Keratinocyte (primary cell): ENCODE results near the gene CA7. TPM values are rescaled to one million over a fixed set of nuclear protein-coding genes. Genes with fewer than 3 reads are reported as not detected.

ENCODE experiments used
- DNase-seq: peaks from one replicate; pipeline ENCODE4 v3.0.0-alpha.2; 2011; ENCODE audit warnings: low read depth, missing footprints, low spot score
- FAIRE-seq: peaks from 2 replicates; lab custom pipeline; 2011; peaks lifted over from hg19 to GRCh38; lab: Jason Lieb, UNC
- H2AFZ ChIP-seq: 2 replicates; pipeline ENCODE4 v1.6.0; 2012; ENCODE audit warnings: low read length, control low read depth, inconsistent platforms; ENCODE audit not compliant: control insufficient read depth
- H3K27ac ChIP-seq: 2 replicates; pipeline ENCODE4 v1.5.1; 2011; ENCODE audit warnings: low read length; ENCODE audit not compliant: control insufficient read depth, insufficient read depth
- H3K27me3 ChIP-seq: 3 replicates; pipeline ENCODE4 v1.6.0; 2011; ENCODE audit warnings: low read length; ENCODE audit not compliant: control insufficient read depth, insufficient read depth; ENCODE audit errors: extremely low read depth
- H3K36me3 ChIP-seq, 2 experiments: 2 replicates in 1 of 2; 3 replicates in 1 of 2; pipeline ENCODE4 v1.5.1; 2011; ENCODE audit warnings: low read length in 2 of 2, mild to moderate bottlenecking in 1 of 2; ENCODE audit not compliant: control insufficient read depth in 2 of 2, insufficient read depth in 2 of 2; ENCODE audit errors: extremely low read depth in 1 of 2
- H3K4me1 ChIP-seq: 3 replicates; pipeline ENCODE4 v1.5.1; 2011; ENCODE audit warnings: low read length; ENCODE audit not compliant: control insufficient read depth, insufficient read depth; ENCODE audit errors: extremely low read depth
- H3K4me2 ChIP-seq: 3 replicates; pipeline ENCODE4 v1.6.0; 2011; ENCODE audit warnings: low read depth, low read length; ENCODE audit not compliant: control insufficient read depth, insufficient read depth; ENCODE audit errors: extremely low read depth
- H3K4me3 ChIP-seq, 3 experiments: fragments of 200-600 bp in 1 of 3; sonication (generic) in 1 of 3; 2 replicates in 2 of 3; 3 replicates in 1 of 3; pipeline ENCODE4 v1.5.1; 2011 to 2016; ENCODE audit warnings: low read length in 3 of 3, mild to moderate bottlenecking in 3 of 3, control low read depth in 2 of 3, inconsistent platforms in 1 of 3, low read depth in 1 of 3, mixed read lengths in 1 of 3, mixed run types in 1 of 3, moderate library complexity in 1 of 3; ENCODE audit not compliant: control insufficient read depth in 2 of 3, insufficient read depth in 2 of 3; ENCODE audit errors: extremely low read depth in 1 of 3
- H3K79me2 ChIP-seq: 2 replicates; pipeline ENCODE4 v1.6.0; 2012; ENCODE audit warnings: low read length; ENCODE audit not compliant: control insufficient read depth, insufficient read depth
- H3K9ac ChIP-seq: 3 replicates; pipeline ENCODE4 v1.6.0; 2011; ENCODE audit warnings: low read length; ENCODE audit not compliant: control insufficient read depth, insufficient read depth; ENCODE audit errors: extremely low read depth
- H3K9me1 ChIP-seq: 3 replicates; pipeline ENCODE4 v1.6.0; 2011; ENCODE audit warnings: low read length; ENCODE audit not compliant: control insufficient read depth, insufficient read depth; ENCODE audit errors: extremely low read depth
- H3K9me3 ChIP-seq: 2 replicates; pipeline ENCODE4 v1.5.1; 2012; ENCODE audit warnings: low read depth, low read length; ENCODE audit not compliant: control insufficient read depth
- H4K20me1 ChIP-seq: 3 replicates; pipeline ENCODE4 v1.6.0; 2011; ENCODE audit warnings: low read length; ENCODE audit not compliant: control insufficient read depth, insufficient read depth; ENCODE audit errors: extremely low read depth
- EZH2 ChIP-seq: IDR thresholded peaks from one replicate; pipeline ENCODE4 v1.6.1; 2012; ENCODE audit warnings: inconsistent platforms, mild to moderate bottlenecking, low read length, moderate library complexity
- dilution Hi-C: fragments of 300-500 bp; cut with MboI; formaldehyde crosslinking; loops from one replicate; pipeline ENCODE4 v1.7.0; 2020; ENCODE audit warnings: low sequenced_read_pairs; ENCODE audit not compliant: extremely low pct_ligation_motif_present
- polyA plus RNA-seq, 5 experiments: library from polyadenylated mRNA; depleted of rRNA in 3 of 5; stranded (reverse) in 3 of 5; stranded (forward) in 1 of 5; unstranded in 1 of 5; fragments of >200 nt; gene quantifications; 1 replicate in 1 of 5; 2 replicates in 3 of 5; 3 replicates in 1 of 5; pipeline versions ENCODE4 v1.2.1 to v1.2.3, GENCODE V29; 2011 to 2012; ENCODE audit warnings: missing spikeins in 2 of 5, low read depth in 1 of 5, low replicate concordance in 1 of 5
- TF ChIP-seq, protein P1 (sequence below), 3 experiments: IDR thresholded peaks in 1 of 3; conservative IDR thresholded peaks in 1 of 3; optimal IDR thresholded peaks in 1 of 3; 2 replicates in 2 of 3; 3 replicates in 1 of 3; pipeline versions ENCODE3 to v1.5.1; 2011; ENCODE audit warnings: low read length in 3 of 3, mild to moderate bottlenecking in 3 of 3, moderate library complexity in 2 of 3, control low read depth in 1 of 3, inconsistent platforms in 1 of 3; ENCODE audit not compliant: insufficient read depth in 2 of 3; ENCODE audit errors: extremely low read depth in 1 of 3

The CA7 gene
- polyA plus RNA-seq, 1 donor (not counting 4 experiments of a cell fraction or from before 2014, with no cell fraction given), result not detected

DNA sequence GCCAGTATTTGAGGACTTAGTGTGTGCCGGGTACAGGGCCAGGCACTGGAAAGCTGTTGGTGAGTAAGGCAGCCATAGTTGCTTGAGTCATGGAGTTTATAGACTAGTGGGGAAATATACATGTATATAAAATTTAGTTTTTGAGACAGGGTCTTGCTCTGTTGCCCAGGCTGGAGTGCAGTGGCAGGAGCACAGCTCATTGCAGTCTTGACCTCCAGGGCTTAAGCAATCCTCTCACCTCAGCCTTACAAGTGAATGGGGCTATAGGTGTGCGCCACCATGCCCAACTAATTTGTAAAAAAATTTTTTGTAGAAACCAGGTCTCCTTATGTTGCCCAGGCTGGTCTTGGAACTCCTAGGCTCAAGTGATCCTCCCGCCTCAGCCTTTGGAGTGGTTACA, 38.5 kb downstream of the CA7 start:
- Histone ChIP-seq H3K9me3 (no peaks in the 10 kb centered on the region), H4K20me1 (peaks cover 2% of the 10 kb centered on the region), H2AFZ (no peak overlapping the region), H3K27me3 (no peaks in the 10 kb centered on the region), H3K9ac (no peak overlapping the region), H3K4me2 (no peak overlapping the region), H3K4me1 (peaks cover 10% of the 10 kb centered on the region), H3K4me3 (no peak overlapping the region), H3K27ac (no peak overlapping the region), H3K79me2 (peaks cover 42% of the 10 kb centered on the region), H3K9me1 (no peaks in the 10 kb centered on the region), H3K36me3 (peaks cover 17 to 19% of the 10 kb centered on the region in 2 experiments)
- TF ChIP-seq, protein P1, sequence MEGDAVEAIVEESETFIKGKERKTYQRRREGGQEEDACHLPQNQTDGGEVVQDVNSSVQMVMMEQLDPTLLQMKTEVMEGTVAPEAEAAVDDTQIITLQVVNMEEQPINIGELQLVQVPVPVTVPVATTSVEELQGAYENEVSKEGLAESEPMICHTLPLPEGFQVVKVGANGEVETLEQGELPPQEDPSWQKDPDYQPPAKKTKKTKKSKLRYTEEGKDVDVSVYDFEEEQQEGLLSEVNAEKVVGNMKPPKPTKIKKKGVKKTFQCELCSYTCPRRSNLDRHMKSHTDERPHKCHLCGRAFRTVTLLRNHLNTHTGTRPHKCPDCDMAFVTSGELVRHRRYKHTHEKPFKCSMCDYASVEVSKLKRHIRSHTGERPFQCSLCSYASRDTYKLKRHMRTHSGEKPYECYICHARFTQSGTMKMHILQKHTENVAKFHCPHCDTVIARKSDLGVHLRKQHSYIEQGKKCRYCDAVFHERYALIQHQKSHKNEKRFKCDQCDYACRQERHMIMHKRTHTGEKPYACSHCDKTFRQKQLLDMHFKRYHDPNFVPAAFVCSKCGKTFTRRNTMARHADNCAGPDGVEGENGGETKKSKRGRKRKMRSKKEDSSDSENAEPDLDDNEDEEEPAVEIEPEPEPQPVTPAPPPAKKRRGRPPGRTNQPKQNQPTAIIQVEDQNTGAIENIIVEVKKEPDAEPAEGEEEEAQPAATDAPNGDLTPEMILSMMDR (optimal IDR thresholded peaks at IDR 0.05 in 1 of 3, IDR thresholded peaks at IDR 0.05 in 1 of 3, conservative IDR thresholded peaks at IDR 0.05 in 1 of 3; ENCODE audit: extremely low read depth in 1 of 3, insufficient read depth in 2 of 3, low read length in 3 of 3), result no peak
- no peak for TF ChIP-seq EZH2
- dilution Hi-C loops, result no loop called here
- DNase-seq, result no peak
- FAIRE-seq, result no peak

DNA sequence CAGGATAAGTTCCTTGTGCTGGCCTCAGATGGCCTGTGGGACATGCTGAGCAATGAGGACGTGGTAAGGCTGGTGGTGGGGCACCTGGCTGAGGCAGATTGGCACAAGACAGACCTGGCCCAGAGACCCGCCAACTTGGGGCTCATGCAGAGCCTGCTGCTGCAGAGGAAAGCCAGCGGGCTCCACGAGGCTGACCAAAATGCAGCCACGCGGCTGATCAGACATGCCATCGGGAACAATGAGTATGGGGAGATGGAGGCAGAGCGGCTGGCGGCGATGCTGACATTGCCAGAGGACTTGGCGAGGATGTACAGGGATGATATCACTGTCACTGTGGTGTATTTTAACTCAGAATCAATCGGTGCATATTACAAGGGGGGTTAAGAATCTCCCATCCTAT, 41.3 kb downstream of the CA7 start:
- no peak for FAIRE-seq
- no peak overlapping the region for H3K27ac ChIP-seq

More for the DNA sequence above, 41.3 kb downstream of the CA7 start:
- H3K9me3 ChIP-seq, result no peaks in the 10 kb centered on the region
- no peaks in the 10 kb centered on the region for H3K9me1 ChIP-seq
- DNase-seq, result no peak
- peaks cover 5% of the 10 kb centered on the region for H3K4me1 ChIP-seq
- H3K36me3 ChIP-seq, result peaks cover 17 to 19% of the 10 kb centered on the region in 2 experiments
- no peaks in the 10 kb centered on the region for H3K27me3 ChIP-seq
- dilution Hi-C loops, result no loop called here
- no peak overlapping the region for H3K9ac ChIP-seq
- H3K4me3 ChIP-seq, result no peak overlapping the region
- peaks cover 2% of the 10 kb centered on the region for H4K20me1 ChIP-seq
- no peak overlapping the region for H3K4me2 ChIP-seq
- no peak overlapping the region for H2AFZ ChIP-seq
- H3K79me2 ChIP-seq, result peaks cover 41% of the 10 kb centered on the region
- TF ChIP-seq, protein P1 (optimal IDR thresholded peaks at IDR 0.05 in 1 of 3, IDR thresholded peaks at IDR 0.05 in 1 of 3, conservative IDR thresholded peaks at IDR 0.05 in 1 of 3; ENCODE audit: extremely low read depth in 1 of 3, insufficient read depth in 2 of 3, low read length in 3 of 3), result no peak
- no peak for TF ChIP-seq EZH2
